Measurements from ENCODE around the gene KIAA0930. TPM values are rescaled to one million over a fixed set of nuclear protein-coding genes. Genes with fewer than 3 reads are reported as not detected.
A peak's percentile ranks its signal among the peaks of the same experiment; 100 is the strongest.

Gene KIAA0930
- total RNA-seq, 6 experiments from 2014 or later = 24.5 to 57.9 (median 40.8) TPM

GRCh38 chr22:45273452-45274075 lies 32.9 kb upstream of the KIAA0930 start:
- no peak for ATAC-seq
- H3K36me3 ChIP-seq = no peaks in the 10 kb centered on the region
- H3K9me3 ChIP-seq = no peaks in the 10 kb centered on the region
- intact Hi-C loops (cut with DNase I) = loop anchor here (5.0 to 10.0 kb wide), 2 partner anchors 159 to 281 kb away; no protein-coding TSS in a partner anchor
- WGBS (ENCODE audit: insufficient coverage, low coverage, low lambda C conversion rate, missing lambda C conversion rate) = 41% methylated on average over 5 of the region's 15 CpGs
- DNase-seq = no peak
- no peak for TF ChIP-seq POLR2A (IDR thresholded peaks at IDR 0.05)
- no peak for TF ChIP-seq CTCF (IDR thresholded peaks at IDR 0.05)
- H3K27me3 ChIP-seq = no peaks in the 10 kb centered on the region
- no peak overlapping the region for H3K4me3 ChIP-seq
- no peaks in the 10 kb centered on the region for H3K4me1 ChIP-seq
- H3K27ac ChIP-seq = no peak overlapping the region

- TF ChIP-seq CTCF (IDR thresholded peaks at IDR 0.05) = no peak
- TF ChIP-seq POLR2A (IDR thresholded peaks at IDR 0.05) = no peak
- Histone ChIP-seq H3K36me3 (no peaks in the 10 kb centered on the region), H3K27ac (peak overlapping the region in 1 of 3 donors; percentile 20), H3K4me3 (no peak overlapping the region), H3K4me1 (no peaks in the 10 kb centered on the region), H3K27me3 (no peaks in the 10 kb centered on the region), H3K9me3 (no peaks in the 10 kb centered on the region)
- 50% methylated on average over 1 of the region's 7 CpGs for WGBS (ENCODE audit: insufficient coverage, low coverage, low lambda C conversion rate, missing lambda C conversion rate)
- intact Hi-C loops (cut with DNase I) = loop anchor here (5.0 to 10.0 kb wide), 2 partner anchors 160 to 282 kb away; no protein-coding TSS in a partner anchor
- DNase-seq (no peak), ATAC-seq (no peak)
Measured at GRCh38 chr22:45272498-45272897, 31.8 kb upstream of the KIAA0930 start.

GRCh38 chr22:45271667-45272201 lies 31.0 kb upstream of the KIAA0930 start:
- ATAC-seq (peak in 1 of 4 donors; percentile 7), DNase-seq (no peak)
- Histone ChIP-seq H3K36me3 (no peaks in the 10 kb centered on the region), H3K4me3 (no peak overlapping the region), H3K27ac (peak overlapping the region in 1 of 3 donors; percentile 7), H3K4me1 (no peaks in the 10 kb centered on the region), H3K9me3 (no peaks in the 10 kb centered on the region), H3K27me3 (no peaks in the 10 kb centered on the region)
- TF ChIP-seq CTCF (IDR thresholded peaks at IDR 0.05) (no peak), POLR2A (IDR thresholded peaks at IDR 0.05) (no peak)
- intact Hi-C loops (cut with DNase I) = loop anchor here (5.0 to 10.0 kb wide), 2 partner anchors 161 to 283 kb away; no protein-coding TSS in a partner anchor
- WGBS (ENCODE audit: insufficient coverage, low coverage, low lambda C conversion rate, missing lambda C conversion rate) = 52% methylated on average over 7 of the region's 13 CpGs

GRCh38 chr22:45270095-45271020 lies 29.7 kb upstream of the KIAA0930 start:
- Histone ChIP-seq H3K27me3 (no peaks in the 10 kb centered on the region), H3K27ac (no peak overlapping the region), H3K36me3 (no peaks in the 10 kb centered on the region), H3K4me3 (no peak overlapping the region), H3K4me1 (no peaks in the 10 kb centered on the region), H3K9me3 (no peaks in the 10 kb centered on the region)
- DNase-seq (no peak), ATAC-seq (peak in 1 of 4 donors; percentile 14)
- TF ChIP-seq POLR2A (IDR thresholded peaks at IDR 0.05) (no peak), CTCF (IDR thresholded peaks at IDR 0.05) (no peak)
- intact Hi-C loops (cut with DNase I) = loop anchor here (5.0 to 10.0 kb wide), 2 partner anchors 162 to 284 kb away; no protein-coding TSS in a partner anchor
- whole genome bisulfite sequencing (ENCODE audit: insufficient coverage, low coverage, low lambda C conversion rate, missing lambda C conversion rate) = 75% methylated on average over 12 of the region's 16 CpGs

All from right lobe of liver (tissue), 6 donors.